Vagina (tissue), 2 donors: ENCODE data around the gene ADGRA1. TPM values are rescaled to one million over a fixed set of nuclear protein-coding genes. Genes with fewer than 3 reads are reported as not detected.
A peak's percentile ranks its signal among the peaks of the same experiment; 100 is the strongest.

Source experiments
- DNase-seq, 2 donors: peaks; one replicate each; pipeline ENCODE4 v3.0.0-alpha.2; 2017; ENCODE audit errors: extremely low spot score in 2 of 2
- H3K27ac ChIP-seq: fragments of 200-600 bp; sonication (generic); one replicate; pipeline ENCODE4 v1.5.1; 2019
- H3K27me3 ChIP-seq: fragments of 200-600 bp; sonication (generic); one replicate; pipeline ENCODE4 v1.5.1; 2019
- H3K36me3 ChIP-seq, 2 donors: fragments of 200-600 bp; sonication (generic); one replicate each; pipeline ENCODE4 v1.5.1; 2017 to 2019
- H3K4me1 ChIP-seq: fragments of 200-600 bp; sonication (generic); one replicate; pipeline ENCODE4 v1.5.1; 2019
- H3K4me3 ChIP-seq, 2 donors: fragments of 200-600 bp; sonication (generic); 1 replicate in 1 of 2; 2 replicates in 1 of 2; pipeline ENCODE4 v1.5.1; 2016 to 2019
- H3K9me3 ChIP-seq: fragments of 200-600 bp; sonication (generic); one replicate; pipeline ENCODE4 v1.5.1; 2019
- POLR2A ChIP-seq, 2 donors: fragments of 450-650 bp; IDR thresholded peaks; one replicate each; pipeline ENCODE4 v1.6.1; 2017; ENCODE audit warnings: antibody characterized with exemption in 2 of 2, mild to moderate bottlenecking in 2 of 2, moderate library complexity in 2 of 2
- POLR2AphosphoS5 ChIP-seq, 2 donors: sonication (generic); formaldehyde crosslinking; IDR thresholded peaks; one replicate each; pipeline ENCODE4 v1.9.0; 2017; ENCODE audit warnings: antibody characterized with exemption in 2 of 2, mild to moderate bottlenecking in 2 of 2, low read depth in 1 of 2; ENCODE audit not compliant: insufficient read depth in 1 of 2
- intact Hi-C: fragments of 100-400 bp; cut with DNase I; formaldehyde crosslinking; loops from one replicate; pipeline ENCODE4 v1.15.1; 2023
- total RNA-seq: library from RNA; depleted of rRNA; stranded (reverse); fragments of >200 nt; gene quantifications from one replicate; pipeline ENCODE4 v1.2.3, GENCODE V29; 2016
- TF ChIP-seq, protein P1 (sequence below), 3 experiments: fragments of 450-650 bp in 2 of 3; fragments of 200-600 bp in 1 of 3; sonication (generic) in 1 of 3; IDR thresholded peaks; one replicate each; pipeline ENCODE4 v1.5.1; 2017 to 2019; ENCODE audit warnings: antibody characterized with exemption in 3 of 3, mild to moderate bottlenecking in 2 of 3, moderate library complexity in 2 of 3

ADGRA1 gene
- total RNA-seq, 1 donor from 2014 or later = 0.49 TPM

- H3K4me1 ChIP-seq = peaks cover 10% of the 10 kb centered on the region
- intact Hi-C loops = no loop called here
- TF ChIP-seq POLR2A (IDR thresholded peaks at IDR 0.05) = no peak
- TF ChIP-seq, protein P1, sequence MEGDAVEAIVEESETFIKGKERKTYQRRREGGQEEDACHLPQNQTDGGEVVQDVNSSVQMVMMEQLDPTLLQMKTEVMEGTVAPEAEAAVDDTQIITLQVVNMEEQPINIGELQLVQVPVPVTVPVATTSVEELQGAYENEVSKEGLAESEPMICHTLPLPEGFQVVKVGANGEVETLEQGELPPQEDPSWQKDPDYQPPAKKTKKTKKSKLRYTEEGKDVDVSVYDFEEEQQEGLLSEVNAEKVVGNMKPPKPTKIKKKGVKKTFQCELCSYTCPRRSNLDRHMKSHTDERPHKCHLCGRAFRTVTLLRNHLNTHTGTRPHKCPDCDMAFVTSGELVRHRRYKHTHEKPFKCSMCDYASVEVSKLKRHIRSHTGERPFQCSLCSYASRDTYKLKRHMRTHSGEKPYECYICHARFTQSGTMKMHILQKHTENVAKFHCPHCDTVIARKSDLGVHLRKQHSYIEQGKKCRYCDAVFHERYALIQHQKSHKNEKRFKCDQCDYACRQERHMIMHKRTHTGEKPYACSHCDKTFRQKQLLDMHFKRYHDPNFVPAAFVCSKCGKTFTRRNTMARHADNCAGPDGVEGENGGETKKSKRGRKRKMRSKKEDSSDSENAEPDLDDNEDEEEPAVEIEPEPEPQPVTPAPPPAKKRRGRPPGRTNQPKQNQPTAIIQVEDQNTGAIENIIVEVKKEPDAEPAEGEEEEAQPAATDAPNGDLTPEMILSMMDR (IDR thresholded peaks at IDR 0.05) = no peak
- TF ChIP-seq POLR2AphosphoS5 (IDR thresholded peaks at IDR 0.05; ENCODE audit: insufficient read depth in 1 of 2, low read depth in 1 of 2) = no peak
- H3K27ac ChIP-seq = no peak overlapping the region
- peaks cover 7% of the 10 kb centered on the region for H3K27me3 ChIP-seq
- no peak for DNase-seq
- no peaks in the 10 kb centered on the region for H3K36me3 ChIP-seq
- H3K9me3 ChIP-seq = no peaks in the 10 kb centered on the region
- H3K4me3 ChIP-seq = no peak overlapping the region
Measured at GRCh38 chr10:133085251-133086125, 2.2 kb upstream of the ADGRA1 start.

DNA sequence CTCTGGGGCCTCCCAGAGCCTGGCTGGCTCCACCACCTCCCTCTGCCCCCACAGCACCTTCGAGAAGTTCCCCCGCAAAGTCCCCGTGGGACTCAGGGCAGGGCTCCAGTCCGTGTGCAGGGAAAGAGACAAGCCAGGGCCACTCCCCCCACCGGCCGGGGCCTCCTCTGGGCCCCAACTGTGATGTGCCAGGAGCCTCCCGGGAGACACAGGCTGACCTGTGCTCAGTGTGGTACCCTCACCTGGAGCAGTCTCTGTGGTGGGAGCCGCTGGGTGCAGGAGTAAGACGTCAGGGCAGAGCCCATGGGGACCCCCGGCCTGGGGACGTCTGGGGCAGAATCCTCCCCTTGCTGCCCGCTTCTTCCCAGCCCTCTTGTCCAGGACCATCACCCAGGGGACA is 1.5 kb upstream of the ADGRA1 start:
- no peak for DNase-seq
- TF ChIP-seq, protein P1 (IDR thresholded peaks at IDR 0.05) = no peak
- TF ChIP-seq POLR2A (IDR thresholded peaks at IDR 0.05) = no peak
- no peak for TF ChIP-seq POLR2AphosphoS5 (IDR thresholded peaks at IDR 0.05; ENCODE audit: insufficient read depth in 1 of 2, low read depth in 1 of 2)
- H3K9me3 ChIP-seq = no peaks in the 10 kb centered on the region
- intact Hi-C loops = no loop called here
- H3K27me3 ChIP-seq = peaks cover 7% of the 10 kb centered on the region
- H3K27ac ChIP-seq = no peak overlapping the region
- no peak overlapping the region for H3K4me3 ChIP-seq
- H3K4me1 ChIP-seq = peaks cover 10% of the 10 kb centered on the region
- H3K36me3 ChIP-seq = no peaks in the 10 kb centered on the region

DNA sequence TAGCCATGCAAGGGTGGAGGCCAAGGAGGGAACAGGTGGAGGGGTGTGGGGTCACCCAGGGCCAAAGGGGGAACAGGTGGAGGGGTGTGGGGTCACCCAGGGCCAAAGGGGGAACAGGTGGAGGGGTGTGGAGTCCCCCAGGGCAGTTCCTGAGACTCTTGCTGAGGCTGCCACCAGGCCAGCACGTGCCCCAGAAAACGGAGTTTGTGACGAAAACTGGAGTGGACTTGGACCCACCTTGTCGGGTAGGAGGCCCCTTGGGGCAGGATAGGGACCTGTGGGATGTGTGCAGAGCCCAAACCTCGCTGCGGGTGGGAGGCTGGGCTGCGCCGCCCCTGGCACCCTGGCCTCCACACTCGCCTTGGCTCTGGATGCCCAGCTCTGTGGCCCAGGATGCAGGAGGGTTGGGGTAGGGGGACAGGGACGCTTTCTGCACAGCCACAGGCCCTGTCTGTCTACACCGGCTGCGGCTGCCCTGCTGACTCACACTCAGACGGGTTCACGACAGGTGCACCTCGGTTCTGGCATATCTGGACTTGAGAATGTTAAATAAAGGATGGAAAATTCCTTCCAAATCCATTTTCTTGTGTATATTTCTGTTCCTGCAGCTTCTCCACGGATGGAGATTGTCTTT is 562 bp upstream of the ADGRA1 start:
- TF ChIP-seq, protein P1 (IDR thresholded peaks at IDR 0.05) = no peak
- TF ChIP-seq POLR2A (IDR thresholded peaks at IDR 0.05) (no peak), POLR2AphosphoS5 (IDR thresholded peaks at IDR 0.05; ENCODE audit: insufficient read depth in 1 of 2, low read depth in 1 of 2) (no peak)
- H3K36me3 ChIP-seq = no peaks in the 10 kb centered on the region
- peaks cover 10% of the 10 kb centered on the region for H3K4me1 ChIP-seq
- intact Hi-C loops = no loop called here
- peaks cover 7% of the 10 kb centered on the region for H3K27me3 ChIP-seq
- no peak for DNase-seq
- no peaks in the 10 kb centered on the region for H3K9me3 ChIP-seq
- no peak overlapping the region for H3K27ac ChIP-seq
- peak overlapping the region in 1 of 2 donors; percentile 35 for H3K4me3 ChIP-seq

- Histone ChIP-seq H3K4me3 (peak overlapping the region in 1 of 2 donors; percentile 35), H3K4me1 (peaks cover 10% of the 10 kb centered on the region), H3K27ac (no peak overlapping the region), H3K9me3 (no peaks in the 10 kb centered on the region), H3K36me3 (no peaks in the 10 kb centered on the region), H3K27me3 (peaks cover 7% of the 10 kb centered on the region)
- TF ChIP-seq, protein P1 (IDR thresholded peaks at IDR 0.05) = no peak
- no peak for TF ChIP-seq POLR2A (IDR thresholded peaks at IDR 0.05)
- TF ChIP-seq POLR2AphosphoS5 (IDR thresholded peaks at IDR 0.05; ENCODE audit: insufficient read depth in 1 of 2, low read depth in 1 of 2) = no peak
- intact Hi-C loops = no loop called here
- no peak for DNase-seq
Measured at GRCh38 chr10:133088179-133088955, 643 bp downstream of the ADGRA1 start.
